ENCODE results near the gene UGT1A5.

DNA sequence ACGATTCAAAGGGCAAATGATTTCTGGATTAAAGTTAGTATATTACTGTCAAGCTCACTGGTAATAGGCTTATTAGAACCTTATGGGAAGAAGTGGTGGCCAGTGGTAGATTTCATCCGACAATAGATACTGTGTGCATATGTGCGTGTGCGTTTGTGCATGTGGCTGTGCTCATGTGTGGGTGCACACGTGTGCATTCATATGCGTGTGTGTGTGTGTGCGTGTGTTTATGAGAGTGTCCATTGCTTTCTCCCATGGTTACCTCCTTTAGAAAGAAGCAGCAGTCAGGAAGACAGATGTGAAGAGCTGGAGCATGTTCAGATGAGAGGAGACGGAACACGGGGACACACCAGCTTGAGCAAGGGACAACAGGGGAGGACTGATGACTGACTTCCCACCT lies 56.6 kb downstream of the UGT1A5 start:
- TF ChIP-seq, protein P1, sequence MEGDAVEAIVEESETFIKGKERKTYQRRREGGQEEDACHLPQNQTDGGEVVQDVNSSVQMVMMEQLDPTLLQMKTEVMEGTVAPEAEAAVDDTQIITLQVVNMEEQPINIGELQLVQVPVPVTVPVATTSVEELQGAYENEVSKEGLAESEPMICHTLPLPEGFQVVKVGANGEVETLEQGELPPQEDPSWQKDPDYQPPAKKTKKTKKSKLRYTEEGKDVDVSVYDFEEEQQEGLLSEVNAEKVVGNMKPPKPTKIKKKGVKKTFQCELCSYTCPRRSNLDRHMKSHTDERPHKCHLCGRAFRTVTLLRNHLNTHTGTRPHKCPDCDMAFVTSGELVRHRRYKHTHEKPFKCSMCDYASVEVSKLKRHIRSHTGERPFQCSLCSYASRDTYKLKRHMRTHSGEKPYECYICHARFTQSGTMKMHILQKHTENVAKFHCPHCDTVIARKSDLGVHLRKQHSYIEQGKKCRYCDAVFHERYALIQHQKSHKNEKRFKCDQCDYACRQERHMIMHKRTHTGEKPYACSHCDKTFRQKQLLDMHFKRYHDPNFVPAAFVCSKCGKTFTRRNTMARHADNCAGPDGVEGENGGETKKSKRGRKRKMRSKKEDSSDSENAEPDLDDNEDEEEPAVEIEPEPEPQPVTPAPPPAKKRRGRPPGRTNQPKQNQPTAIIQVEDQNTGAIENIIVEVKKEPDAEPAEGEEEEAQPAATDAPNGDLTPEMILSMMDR (tag by site-specific recombination; IDR thresholded peaks at IDR 0.05) = no peak
- no peak for TF ChIP-seq ZNF423 (tag by site-specific recombination; IDR thresholded peaks at IDR 0.05)
- no peak for TF ChIP-seq ZNF785 (tag by site-specific recombination; IDR thresholded peaks at IDR 0.05)
- no peak for TF ChIP-seq ZNF394 (tag by site-specific recombination; IDR thresholded peaks at IDR 0.05; ENCODE audit: borderline replicate concordance)
- TF ChIP-seq, protein P2, sequence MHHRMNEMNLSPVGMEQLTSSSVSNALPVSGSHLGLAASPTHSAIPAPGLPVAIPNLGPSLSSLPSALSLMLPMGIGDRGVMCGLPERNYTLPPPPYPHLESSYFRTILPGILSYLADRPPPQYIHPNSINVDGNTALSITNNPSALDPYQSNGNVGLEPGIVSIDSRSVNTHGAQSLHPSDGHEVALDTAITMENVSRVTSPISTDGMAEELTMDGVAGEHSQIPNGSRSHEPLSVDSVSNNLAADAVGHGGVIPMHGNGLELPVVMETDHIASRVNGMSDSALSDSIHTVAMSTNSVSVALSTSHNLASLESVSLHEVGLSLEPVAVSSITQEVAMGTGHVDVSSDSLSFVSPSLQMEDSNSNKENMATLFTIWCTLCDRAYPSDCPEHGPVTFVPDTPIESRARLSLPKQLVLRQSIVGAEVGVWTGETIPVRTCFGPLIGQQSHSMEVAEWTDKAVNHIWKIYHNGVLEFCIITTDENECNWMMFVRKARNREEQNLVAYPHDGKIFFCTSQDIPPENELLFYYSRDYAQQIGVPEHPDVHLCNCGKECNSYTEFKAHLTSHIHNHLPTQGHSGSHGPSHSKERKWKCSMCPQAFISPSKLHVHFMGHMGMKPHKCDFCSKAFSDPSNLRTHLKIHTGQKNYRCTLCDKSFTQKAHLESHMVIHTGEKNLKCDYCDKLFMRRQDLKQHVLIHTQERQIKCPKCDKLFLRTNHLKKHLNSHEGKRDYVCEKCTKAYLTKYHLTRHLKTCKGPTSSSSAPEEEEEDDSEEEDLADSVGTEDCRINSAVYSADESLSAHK (tag by site-specific recombination; IDR thresholded peaks at IDR 0.05) = no peak
- no peak for TF ChIP-seq SCRT1 (tag by site-specific recombination; IDR thresholded peaks at IDR 0.05; ENCODE audit: borderline replicate concordance)
- TF ChIP-seq MEIS1 (CRISPR knock-in tag; IDR thresholded peaks at IDR 0.05; ENCODE audit: borderline replicate concordance) = no peak
- no peak for TF ChIP-seq ZBTB7A (tag by site-specific recombination; IDR thresholded peaks at IDR 0.05; ENCODE audit: low read depth)
- no peak for TF ChIP-seq ZBTB6 (tag by site-specific recombination; IDR thresholded peaks at IDR 0.05)

Measured in HEK293 (cell line).